KMS-11 (cell line): ENCODE data around the gene RAB5A.
"Not testable (repeated sequence)": the region's sequence is repeated elsewhere in the genome, so short reads cannot be mapped to it uniquely, and the experiment has no call there.

Source experiments
- H2AFZ ChIP-seq: fragments of 200-600 bp; sonication (generic); 2 replicates; pipeline ENCODE4 v1.6.1; 2016; ENCODE audit warnings: antibody characterized with exemption, mixed run types, low read depth
- H3K27ac ChIP-seq: fragments of 200-600 bp; sonication (generic); 2 replicates; pipeline ENCODE4 v1.6.1; 2016; ENCODE audit warnings: mild to moderate bottlenecking, mixed run types
- H3K27me3 ChIP-seq: fragments of 200-600 bp; sonication (generic); 2 replicates; pipeline ENCODE4 v1.6.1; 2017; ENCODE audit warnings: mild to moderate bottlenecking, low read depth, mixed run types, moderate library complexity; ENCODE audit not compliant: insufficient read depth
- H3K36me3 ChIP-seq: fragments of 200-600 bp; sonication (generic); 2 replicates; pipeline ENCODE4 v1.6.1; 2017; ENCODE audit warnings: mild to moderate bottlenecking, mixed run types; ENCODE audit not compliant: insufficient read depth
- H3K4me1 ChIP-seq: fragments of 200-600 bp; sonication (generic); 2 replicates; pipeline ENCODE4 v1.6.1; 2016; ENCODE audit warnings: mild to moderate bottlenecking, low read depth, mixed run types; ENCODE audit not compliant: poor library complexity, severe bottlenecking
- H3K4me2 ChIP-seq: fragments of 200-600 bp; sonication (generic); 2 replicates; pipeline ENCODE4 v1.7.0; 2016; ENCODE audit warnings: mild to moderate bottlenecking, mixed run types
- H3K4me3 ChIP-seq: fragments of 200-600 bp; sonication (generic); IDR thresholded peaks from 2 replicates; pipeline ENCODE4 v1.6.1; 2017; ENCODE audit warnings: low read depth, low read length, mixed read lengths; ENCODE audit not compliant: insufficient read depth
- H3K79me2 ChIP-seq: fragments of 200-600 bp; sonication (generic); 2 replicates; pipeline ENCODE4 v1.6.1; 2016; ENCODE audit warnings: low read depth, mixed run types; ENCODE audit not compliant: insufficient read depth
- H3K9ac ChIP-seq: fragments of 200-600 bp; sonication (generic); 2 replicates; pipeline ENCODE4 v1.6.1; 2016; ENCODE audit warnings: mild to moderate bottlenecking, mixed run types
- H4K20me1 ChIP-seq: fragments of 200-600 bp; sonication (generic); 2 replicates; pipeline ENCODE4 v1.6.1; 2016; ENCODE audit warnings: mild to moderate bottlenecking, mixed run types; ENCODE audit not compliant: insufficient read depth
- CTCF ChIP-seq: fragments of 200-600 bp; sonication (generic); conservative IDR thresholded peaks from 2 replicates; pipeline ENCODE4 v1.6.1; 2017; ENCODE audit warnings: low read depth, mild to moderate bottlenecking, antibody characterized with exemption, low read length, moderate library complexity, mixed read lengths

Gene RAB5A

GRCh38 chr3:20027136-20027535 is 80.2 kb downstream of the RAB5A start:
- H3K4me1 ChIP-seq, result no peaks in the 10 kb centered on the region
- H3K27ac ChIP-seq, result no peak overlapping the region
- H3K4me2 ChIP-seq, result no peak overlapping the region
- TF ChIP-seq CTCF, result no peak
- H4K20me1 ChIP-seq, result no peaks in the 10 kb centered on the region
- H3K79me2 ChIP-seq, result no peaks in the 10 kb centered on the region
- no peak overlapping the region for H2AFZ ChIP-seq
- H3K27me3 ChIP-seq, result no peaks in the 10 kb centered on the region
- H3K9ac ChIP-seq, result no peak overlapping the region
- H3K4me3 ChIP-seq, result no peak overlapping the region
- no peaks in the 10 kb centered on the region for H3K36me3 ChIP-seq

DNA sequence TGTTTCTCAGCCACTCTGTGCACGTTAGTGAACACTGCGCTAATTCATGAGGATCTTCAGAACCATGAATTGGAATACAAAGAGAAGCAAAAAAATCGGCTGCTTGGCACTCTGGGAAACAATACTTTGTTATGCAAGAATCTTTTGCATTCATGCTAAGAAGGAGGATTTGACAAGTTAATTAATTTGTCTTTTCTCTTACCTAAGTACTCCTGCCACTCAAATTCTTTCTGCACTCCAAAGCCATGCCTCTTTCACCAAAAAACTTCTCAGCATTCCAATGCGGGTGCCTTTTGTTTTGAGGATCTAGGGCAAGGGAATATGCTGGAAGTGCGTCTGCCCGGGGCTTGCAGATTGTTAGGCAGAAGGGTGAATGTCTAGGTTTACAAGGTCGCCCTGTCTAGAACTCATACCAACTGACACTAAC is 82.0 kb downstream of the RAB5A start:
- Histone ChIP-seq H3K27ac (no peak overlapping the region), H3K4me2 (no peak overlapping the region), H3K4me3 (no peak overlapping the region), H3K4me1 (no peaks in the 10 kb centered on the region), H2AFZ (no peak overlapping the region), H3K36me3 (no peaks in the 10 kb centered on the region), H3K9ac (no peak overlapping the region), H3K79me2 (no peaks in the 10 kb centered on the region), H3K27me3 (no peaks in the 10 kb centered on the region), H4K20me1 (no peaks in the 10 kb centered on the region)
- TF ChIP-seq CTCF, result no peak

DNA sequence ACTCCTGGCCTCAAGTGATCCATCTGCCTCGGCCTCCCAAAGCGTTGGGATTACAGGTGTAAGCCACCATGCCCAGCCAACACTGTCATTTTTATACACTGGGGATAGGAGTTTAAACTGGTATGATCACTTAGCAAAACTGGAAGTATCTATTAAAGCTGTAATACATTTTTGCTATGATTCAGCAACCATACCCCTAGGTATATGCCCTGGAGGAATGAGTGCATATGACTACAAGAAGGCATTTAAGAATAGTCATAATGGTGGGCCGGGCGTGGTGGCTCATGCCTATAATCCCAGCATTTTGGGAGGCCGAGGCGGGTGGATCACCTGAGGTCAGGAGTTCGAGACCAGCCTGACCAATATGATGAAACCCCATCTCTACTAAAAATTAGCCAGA is 85.0 kb downstream of the RAB5A start:
- H3K4me1 ChIP-seq, H3K4me2 ChIP-seq, H3K9ac ChIP-seq, H3K27ac ChIP-seq, H4K20me1 ChIP-seq, H3K27me3 ChIP-seq, H3K79me2 ChIP-seq, H3K4me3 ChIP-seq, H2AFZ ChIP-seq, H3K36me3 ChIP-seq: not testable (repeated sequence)
